Hepatocyte (in vitro differentiated cells): Measurements from ENCODE around the gene KRT14.

ENCODE experiments used
- EZH2 ChIP-seq: fragments of 200-600 bp; sonication (generic); IDR thresholded peaks from 2 replicates; pipeline ENCODE4 v1.6.1; 2016; ENCODE audit warnings: antibody characterized with exemption, mild to moderate bottlenecking, borderline replicate concordance
- EZH2phosphoT487 ChIP-seq: fragments of 200-600 bp; sonication (generic); IDR thresholded peaks from one replicate; pipeline ENCODE4 v1.6.1; 2018; ENCODE audit warnings: antibody characterized with exemption, mild to moderate bottlenecking, low read depth, moderate library complexity; ENCODE audit not compliant: unreplicated experiment, severe bottlenecking
- TF ChIP-seq, protein P1 (sequence below): fragments of 200-600 bp; sonication (generic); IDR thresholded peaks from 2 replicates; pipeline ENCODE4 v1.5.1; 2016; ENCODE audit warnings: antibody characterized with exemption, mild to moderate bottlenecking; ENCODE audit not compliant: poor library complexity

DNA sequence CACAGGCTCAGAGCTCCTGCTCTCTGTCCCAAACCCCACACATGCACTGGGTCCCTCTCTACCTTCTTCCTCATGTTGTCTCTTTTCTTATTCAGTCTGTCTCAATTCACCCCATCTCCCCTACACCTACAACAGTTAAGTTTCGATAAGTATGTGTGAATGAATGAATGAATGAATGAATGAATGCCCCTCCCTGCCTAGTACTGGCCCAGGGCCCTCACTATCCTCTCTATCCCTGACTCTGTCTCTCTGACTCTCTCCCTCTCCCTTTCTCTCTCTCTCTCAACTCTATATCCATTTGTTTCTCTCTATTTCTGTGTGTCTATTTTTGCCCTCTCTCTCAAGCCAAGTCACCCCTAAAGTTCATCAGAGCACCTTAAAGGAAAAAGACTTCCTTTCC is 8.2 kb downstream of the KRT14 start:
- TF ChIP-seq, protein P1, sequence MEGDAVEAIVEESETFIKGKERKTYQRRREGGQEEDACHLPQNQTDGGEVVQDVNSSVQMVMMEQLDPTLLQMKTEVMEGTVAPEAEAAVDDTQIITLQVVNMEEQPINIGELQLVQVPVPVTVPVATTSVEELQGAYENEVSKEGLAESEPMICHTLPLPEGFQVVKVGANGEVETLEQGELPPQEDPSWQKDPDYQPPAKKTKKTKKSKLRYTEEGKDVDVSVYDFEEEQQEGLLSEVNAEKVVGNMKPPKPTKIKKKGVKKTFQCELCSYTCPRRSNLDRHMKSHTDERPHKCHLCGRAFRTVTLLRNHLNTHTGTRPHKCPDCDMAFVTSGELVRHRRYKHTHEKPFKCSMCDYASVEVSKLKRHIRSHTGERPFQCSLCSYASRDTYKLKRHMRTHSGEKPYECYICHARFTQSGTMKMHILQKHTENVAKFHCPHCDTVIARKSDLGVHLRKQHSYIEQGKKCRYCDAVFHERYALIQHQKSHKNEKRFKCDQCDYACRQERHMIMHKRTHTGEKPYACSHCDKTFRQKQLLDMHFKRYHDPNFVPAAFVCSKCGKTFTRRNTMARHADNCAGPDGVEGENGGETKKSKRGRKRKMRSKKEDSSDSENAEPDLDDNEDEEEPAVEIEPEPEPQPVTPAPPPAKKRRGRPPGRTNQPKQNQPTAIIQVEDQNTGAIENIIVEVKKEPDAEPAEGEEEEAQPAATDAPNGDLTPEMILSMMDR: no peak
- TF ChIP-seq EZH2phosphoT487 (no peak), EZH2 (no peak)
